Loucy (cell line): Measurements from ENCODE around the gene LTB.

ENCODE experiments used
- H2AFZ ChIP-seq: fragments of 200-600 bp; sonication (generic); 2 replicates; pipeline ENCODE4 v1.6.0; 2016; ENCODE audit warnings: antibody characterized with exemption, mild to moderate bottlenecking, low read length, moderate library complexity
- H3F3A ChIP-seq: fragments of 200-600 bp; 2 replicates; pipeline ENCODE4 v1.6.0; 2016; ENCODE audit warnings: antibody characterized with exemption, low read depth, mild to moderate bottlenecking
- H3K27me3 ChIP-seq: fragments of 200-600 bp; sonication (generic); 2 replicates; pipeline ENCODE4 v1.6.1; 2014; ENCODE audit warnings: low read length, mild to moderate bottlenecking; ENCODE audit not compliant: insufficient read depth, poor library complexity, severe bottlenecking
- H3K36me3 ChIP-seq: fragments of 200-600 bp; sonication (generic); 2 replicates; pipeline ENCODE4 v1.6.1; 2016; ENCODE audit warnings: low read length; ENCODE audit not compliant: insufficient read depth
- H3K4me1 ChIP-seq: fragments of 200-600 bp; sonication (generic); 2 replicates; pipeline ENCODE4 v1.5.1; 2014; ENCODE audit warnings: low read length, mild to moderate bottlenecking; ENCODE audit not compliant: insufficient read depth, poor library complexity, severe bottlenecking
- H3K4me2 ChIP-seq: fragments of 200-600 bp; sonication (generic); 2 replicates; pipeline ENCODE4 v1.6.0; 2014; ENCODE audit warnings: antibody characterized with exemption, low read length, low read depth, mild to moderate bottlenecking; ENCODE audit not compliant: poor library complexity, severe bottlenecking
- H3K4me3 ChIP-seq: fragments of 200-600 bp; sonication (generic); 2 replicates; pipeline ENCODE4 v1.5.1; 2014; ENCODE audit warnings: low read length, mild to moderate bottlenecking, mixed read lengths; ENCODE audit not compliant: poor library complexity, severe bottlenecking
- H3K79me2 ChIP-seq: fragments of 200-600 bp; sonication (generic); 2 replicates; pipeline ENCODE4 v1.6.1; 2014; ENCODE audit warnings: low read length; ENCODE audit not compliant: insufficient read depth
- H3K9ac ChIP-seq: fragments of 200-600 bp; sonication (generic); 2 replicates; pipeline ENCODE4 v1.6.0; 2014; ENCODE audit warnings: mild to moderate bottlenecking, low read depth, low read length, moderate library complexity; ENCODE audit not compliant: poor library complexity, severe bottlenecking
- H3K9me2 ChIP-seq: fragments of 200-600 bp; sonication (generic); replicated peaks from 2 replicates; pipeline ENCODE4 v1.6.1; 2016; ENCODE audit warnings: low read depth, low read length, mixed read lengths
- H3K9me3 ChIP-seq: fragments of 200-600 bp; sonication (generic); 2 replicates; pipeline ENCODE4 v1.6.1; 2014; ENCODE audit warnings: mild to moderate bottlenecking, antibody characterized with exemption, low read length, low read depth; ENCODE audit not compliant: insufficient read depth
- H4K20me1 ChIP-seq: fragments of 200-600 bp; sonication (generic); 2 replicates; pipeline ENCODE4 v1.6.0; 2014; ENCODE audit warnings: antibody characterized with exemption, low read length, mild to moderate bottlenecking; ENCODE audit not compliant: insufficient read depth, poor library complexity, severe bottlenecking
- CTCF ChIP-seq: fragments of 200-600 bp; sonication (generic); conservative IDR thresholded peaks from 2 replicates; pipeline ENCODE4 v1.5.1; 2014; ENCODE audit warnings: mild to moderate bottlenecking, antibody characterized with exemption, low read length
- EZH2phosphoT487 ChIP-seq: fragments of 200-600 bp; IDR thresholded peaks from 2 replicates; pipeline ENCODE4 v1.6.1; 2018; ENCODE audit warnings: antibody characterized with exemption, mild to moderate bottlenecking, moderate library complexity, borderline replicate concordance

LTB gene

GRCh38 chr6:31578184-31579118 lies 3.8 kb downstream of the LTB start:
- no peak overlapping the region for H3K4me3 ChIP-seq
- H3K27me3 ChIP-seq = no peaks in the 10 kb centered on the region
- H3F3A ChIP-seq = no peaks in the 10 kb centered on the region
- peaks cover 67% of the 10 kb centered on the region for H3K4me1 ChIP-seq
- H3K79me2 ChIP-seq = peaks cover 19% of the 10 kb centered on the region
- no peaks in the 10 kb centered on the region for H3K36me3 ChIP-seq
- no peaks in the 10 kb centered on the region for H4K20me1 ChIP-seq
- no peaks in the 10 kb centered on the region for H3K9me2 ChIP-seq
- no peak overlapping the region for H3K9ac ChIP-seq
- H3K9me3 ChIP-seq = no peaks in the 10 kb centered on the region
- H2AFZ ChIP-seq = no peak overlapping the region
- H3K4me2 ChIP-seq = no peak overlapping the region
- TF ChIP-seq CTCF = no peak
- no peak for TF ChIP-seq EZH2phosphoT487

DNA sequence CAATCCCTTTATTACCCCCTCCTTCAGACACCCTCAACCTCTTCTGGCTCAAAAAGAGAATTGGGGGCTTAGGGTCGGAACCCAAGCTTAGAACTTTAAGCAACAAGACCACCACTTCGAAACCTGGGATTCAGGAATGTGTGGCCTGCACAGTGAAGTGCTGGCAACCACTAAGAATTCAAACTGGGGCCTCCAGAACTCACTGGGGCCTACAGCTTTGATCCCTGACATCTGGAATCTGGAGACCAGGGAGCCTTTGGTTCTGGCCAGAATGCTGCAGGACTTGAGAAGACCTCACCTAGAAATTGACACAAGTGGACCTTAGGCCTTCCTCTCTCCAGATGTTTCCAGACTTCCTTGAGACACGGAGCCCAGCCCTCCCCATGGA lies 4.7 kb downstream of the LTB start:
- Histone ChIP-seq H3K36me3 (no peaks in the 10 kb centered on the region), H3K9ac (peak overlapping the region; percentile 54), H3K9me3 (no peaks in the 10 kb centered on the region), H3K9me2 (no peaks in the 10 kb centered on the region), H4K20me1 (no peaks in the 10 kb centered on the region), H3K27me3 (no peaks in the 10 kb centered on the region), H3K4me1 (peaks cover 65% of the 10 kb centered on the region), H3K79me2 (peaks cover 17% of the 10 kb centered on the region), H3K4me3 (no peak overlapping the region), H2AFZ (no peak overlapping the region), H3F3A (no peaks in the 10 kb centered on the region), H3K4me2 (peak overlapping the region; percentile 52)
- TF ChIP-seq EZH2phosphoT487 = no peak
- TF ChIP-seq CTCF = no peak

DNA sequence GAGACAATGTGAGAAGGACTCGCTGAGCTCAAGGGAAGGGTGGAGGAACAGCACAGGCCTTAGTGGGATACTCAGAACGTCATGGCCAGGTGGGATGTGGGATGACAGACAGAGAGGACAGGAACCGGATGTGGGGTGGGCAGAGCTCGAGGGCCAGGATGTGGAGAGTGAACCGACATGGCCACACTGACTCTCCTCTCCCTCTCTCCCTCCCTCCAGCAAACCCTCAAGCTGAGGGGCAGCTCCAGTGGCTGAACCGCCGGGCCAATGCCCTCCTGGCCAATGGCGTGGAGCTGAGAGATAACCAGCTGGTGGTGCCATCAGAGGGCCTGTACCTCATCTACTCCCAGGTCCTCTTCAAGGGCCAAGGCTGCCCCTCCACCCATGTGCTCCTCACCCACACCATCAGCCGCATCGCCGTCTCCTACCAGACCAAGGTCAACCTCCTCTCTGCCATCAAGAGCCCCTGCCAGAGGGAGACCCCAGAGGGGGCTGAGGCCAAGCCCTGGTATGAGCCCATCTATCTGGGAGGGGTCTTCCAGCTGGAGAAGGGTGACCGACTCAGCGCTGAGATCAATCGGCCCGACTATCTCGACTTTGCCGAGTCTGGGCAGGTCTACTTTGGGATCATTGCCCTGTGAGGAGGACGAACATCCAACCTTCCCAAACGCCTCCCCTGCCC lies 5.2 kb downstream of the LTB start:
- Histone ChIP-seq H3K9me2 (no peaks in the 10 kb centered on the region), H4K20me1 (no peaks in the 10 kb centered on the region), H3F3A (no peaks in the 10 kb centered on the region), H3K27me3 (no peaks in the 10 kb centered on the region), H3K4me3 (peak overlapping the region; percentile 49), H2AFZ (no peak overlapping the region), H3K9me3 (no peaks in the 10 kb centered on the region), H3K4me1 (peaks cover 65% of the 10 kb centered on the region), H3K36me3 (no peaks in the 10 kb centered on the region), H3K9ac (peak overlapping the region; percentile 54), H3K4me2 (peak overlapping the region; percentile 52), H3K79me2 (peaks cover 12% of the 10 kb centered on the region)
- TF ChIP-seq EZH2phosphoT487 (no peak), CTCF (no peak)
